GM10248 (cell line): ENCODE data around the gene HMG20B.
"Not testable (repeated sequence)": the region's sequence is repeated elsewhere in the genome, so short reads cannot be mapped to it uniquely, and the experiment has no call there.

Source experiments
- CTCF ChIA-PET: fragments of 300-600 bp; sonication (Branson Sonifier 250); formaldehyde crosslinking; extraction: SDS; loops from one replicate; lab custom pipeline; 2021; ENCODE audit warnings: antibody characterized with exemption; lab: Yijun Ruan, JAX
- POLR2A ChIA-PET: fragments of 350-650 bp; sonication (Branson Sonifier 250); formaldehyde crosslinking; extraction: SDS; loops from one replicate; lab custom pipeline; 2020; ENCODE audit warnings: antibody characterized with exemption; lab: Yijun Ruan, JAX
- DNase-seq: peaks from one replicate; pipeline ENCODE4 v3.0.0; 2012; ENCODE audit errors: extremely low spot score
- CTCF ChIP-seq: IDR thresholded peaks from 2 replicates; pipeline ENCODE4 v1.5.1; 2012; ENCODE audit warnings: mild to moderate bottlenecking, low read depth; ENCODE audit errors: extremely low read depth, missing control alignments, control extremely low read depth

Gene HMG20B

GRCh38 chr19:3527238-3527910 lies 45.4 kb upstream of the HMG20B start:
- POLR2A ChIA-PET: interaction anchor here (0.6 kb wide), 1 partner anchor 27 kb away, joined by 3 read pairs; no protein-coding TSS in a partner anchor
- TF ChIP-seq CTCF: no peak
- DNase-seq: no peak
- CTCF ChIA-PET: interaction anchor here (1.0 to 1.7 kb wide), 2 partner anchors 9 to 15 kb away, joined by 3 to 6 read pairs; no protein-coding TSS in a partner anchor

DNA sequence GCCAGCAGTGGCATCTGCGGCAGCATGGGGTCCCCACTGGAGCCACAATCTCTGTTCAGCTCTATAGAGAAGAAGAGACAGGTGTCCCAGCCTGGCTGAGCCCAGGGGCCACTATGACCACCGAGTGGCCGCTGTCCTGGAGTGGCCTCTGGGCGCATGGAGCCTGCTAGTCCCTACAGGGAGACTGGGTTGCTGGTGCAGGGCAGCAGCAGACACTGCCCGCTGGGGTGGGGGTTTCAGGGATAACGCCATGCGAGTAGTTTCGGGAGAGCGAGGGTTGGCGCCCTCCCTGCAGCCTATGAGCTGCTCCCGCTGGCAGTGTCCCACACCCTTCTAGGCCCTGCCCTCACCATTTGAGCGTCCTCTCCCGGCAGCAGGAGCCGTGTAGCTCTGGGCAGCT lies 44.7 kb upstream of the HMG20B start:
- POLR2A ChIA-PET: no interaction called here
- CTCF ChIA-PET: interaction anchor here (1.7 kb wide), 1 partner anchor 14 kb away, joined by 6 read pairs; no protein-coding TSS in a partner anchor
- DNase-seq: no peak
- no peak for TF ChIP-seq CTCF

- ChIA-PET POLR2A (no interaction called here), CTCF (no interaction called here)
- no peak for TF ChIP-seq CTCF
- DNase-seq: no peak
These were observed 44.1 kb upstream of the HMG20B start for GRCh38 chr19:3528539-3529211.

GRCh38 chr19:3529299-3529698 lies 43.4 kb upstream of the HMG20B start:
- CTCF ChIA-PET, DNase-seq, POLR2A ChIA-PET: not testable (repeated sequence)

DNA sequence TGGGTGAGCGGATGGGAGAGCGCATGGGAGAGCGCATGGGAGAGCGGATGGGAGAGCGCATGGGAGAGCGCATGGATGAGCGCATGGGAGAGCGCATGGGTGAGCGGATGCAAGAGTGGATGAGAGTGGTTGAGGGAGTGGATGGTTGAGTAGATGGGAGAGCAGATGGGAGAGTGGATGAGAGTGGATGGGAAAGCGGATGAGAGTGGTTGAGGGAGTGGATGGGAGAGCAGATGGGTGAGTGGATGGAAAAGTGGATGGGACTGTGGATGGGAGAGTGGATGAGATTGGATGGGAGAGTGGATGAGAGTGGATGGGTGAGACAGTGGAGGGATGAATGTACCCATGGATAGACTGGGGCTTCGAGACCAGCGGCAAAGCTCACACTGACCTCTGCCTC lies 42.4 kb upstream of the HMG20B start:
- POLR2A ChIA-PET: no interaction called here
- TF ChIP-seq CTCF: no peak
- DNase-seq: no peak
- CTCF ChIA-PET: interaction anchor here (1.2 kb wide), 1 partner anchor 16 kb away, joined by 3 read pairs; no protein-coding TSS in a partner anchor

DNA sequence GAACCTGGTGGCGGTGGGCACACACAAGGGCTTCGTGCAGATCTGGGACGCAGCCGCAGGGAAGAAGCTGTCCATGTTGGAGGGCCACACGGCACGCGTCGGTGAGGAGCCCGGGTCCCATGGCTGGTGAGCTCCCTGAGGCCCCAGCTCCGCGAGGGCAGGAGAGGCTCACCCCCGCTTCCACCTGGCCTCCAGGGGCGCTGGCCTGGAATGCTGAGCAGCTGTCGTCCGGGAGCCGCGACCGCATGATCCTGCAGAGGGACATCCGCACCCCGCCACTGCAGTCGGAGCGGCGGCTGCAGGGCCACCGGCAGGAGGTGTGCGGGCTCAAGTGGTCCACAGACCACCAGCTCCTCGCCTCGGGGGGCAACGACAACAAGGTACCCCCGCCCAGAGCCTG lies 41.0 kb upstream of the HMG20B start:
- no peak for TF ChIP-seq CTCF
- CTCF ChIA-PET: interaction anchor here (1.0 to 2.4 kb wide), 3 partner anchors 13 to 16 kb away, joined by 3 to 12 read pairs (median 3); no protein-coding TSS in a partner anchor
- POLR2A ChIA-PET: no interaction called here
- DNase-seq: no peak

DNA sequence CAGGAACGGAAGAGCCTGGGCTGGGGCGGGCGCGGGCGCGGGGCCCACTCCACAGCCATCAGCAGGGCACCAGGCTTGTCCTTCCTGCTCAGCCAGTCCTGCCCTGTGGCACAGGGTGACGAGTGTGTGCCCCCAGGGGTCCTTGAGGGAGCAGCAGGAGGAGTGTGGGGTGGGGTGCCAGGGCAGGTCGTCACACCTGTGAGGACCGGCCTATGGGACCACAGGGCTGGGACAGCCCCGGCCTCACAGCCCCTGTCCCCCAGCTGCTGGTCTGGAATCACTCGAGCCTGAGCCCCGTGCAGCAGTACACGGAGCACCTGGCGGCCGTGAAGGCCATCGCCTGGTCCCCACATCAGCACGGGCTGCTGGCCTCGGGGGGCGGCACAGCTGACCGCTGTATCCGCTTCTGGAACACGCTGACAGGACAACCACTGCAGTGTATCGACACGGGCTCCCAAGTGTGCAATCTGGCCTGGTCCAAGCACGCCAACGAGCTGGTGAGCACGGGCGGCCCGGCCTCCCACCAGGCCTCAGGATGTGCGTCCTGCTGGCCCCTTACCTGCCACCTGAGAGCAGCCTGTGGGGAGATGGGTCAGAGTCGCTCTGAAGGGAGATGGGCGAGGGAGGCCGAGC lies 40.5 kb upstream of the HMG20B start:
- ChIA-PET POLR2A (no interaction called here), CTCF (interaction anchor here (1.6 to 2.4 kb wide), 2 partner anchors 12 to 14 kb away, joined by 4 to 12 read pairs; no protein-coding TSS in a partner anchor)
- no peak for TF ChIP-seq CTCF
- DNase-seq: no peak
